Measurements from ENCODE around the gene GLYAT.

The GLYAT gene

DNA sequence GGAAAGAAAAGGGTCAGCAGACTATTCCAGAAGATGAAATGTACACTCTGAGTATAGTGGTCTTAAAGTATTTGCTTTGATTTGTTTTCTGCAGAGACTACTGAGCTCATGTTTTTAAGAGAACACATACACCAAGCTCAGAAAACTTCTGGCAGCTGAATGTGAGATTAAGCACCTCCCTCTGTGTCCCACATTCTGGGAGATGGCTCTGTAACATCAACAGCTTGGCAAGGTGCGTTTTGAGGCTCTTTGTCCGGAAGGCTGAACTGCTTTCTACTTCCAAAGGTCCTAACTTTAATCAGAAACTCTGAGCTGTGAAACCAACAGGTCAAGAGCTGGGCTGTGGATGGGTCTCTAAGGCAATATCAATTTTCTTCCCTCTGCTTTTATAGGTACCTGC, 36.4 kb upstream of the GLYAT start:
- H3K4me3 ChIP-seq (ENCODE audit: low read length): no peak overlapping the region
- TF ChIP-seq, protein P1, sequence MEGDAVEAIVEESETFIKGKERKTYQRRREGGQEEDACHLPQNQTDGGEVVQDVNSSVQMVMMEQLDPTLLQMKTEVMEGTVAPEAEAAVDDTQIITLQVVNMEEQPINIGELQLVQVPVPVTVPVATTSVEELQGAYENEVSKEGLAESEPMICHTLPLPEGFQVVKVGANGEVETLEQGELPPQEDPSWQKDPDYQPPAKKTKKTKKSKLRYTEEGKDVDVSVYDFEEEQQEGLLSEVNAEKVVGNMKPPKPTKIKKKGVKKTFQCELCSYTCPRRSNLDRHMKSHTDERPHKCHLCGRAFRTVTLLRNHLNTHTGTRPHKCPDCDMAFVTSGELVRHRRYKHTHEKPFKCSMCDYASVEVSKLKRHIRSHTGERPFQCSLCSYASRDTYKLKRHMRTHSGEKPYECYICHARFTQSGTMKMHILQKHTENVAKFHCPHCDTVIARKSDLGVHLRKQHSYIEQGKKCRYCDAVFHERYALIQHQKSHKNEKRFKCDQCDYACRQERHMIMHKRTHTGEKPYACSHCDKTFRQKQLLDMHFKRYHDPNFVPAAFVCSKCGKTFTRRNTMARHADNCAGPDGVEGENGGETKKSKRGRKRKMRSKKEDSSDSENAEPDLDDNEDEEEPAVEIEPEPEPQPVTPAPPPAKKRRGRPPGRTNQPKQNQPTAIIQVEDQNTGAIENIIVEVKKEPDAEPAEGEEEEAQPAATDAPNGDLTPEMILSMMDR (IDR thresholded peaks at IDR 0.05; ENCODE audit: insufficient read depth, low read depth, low read length, missing control alignments): no peak
- no peak for DNase-seq (ENCODE audit: low read depth)

DNA sequence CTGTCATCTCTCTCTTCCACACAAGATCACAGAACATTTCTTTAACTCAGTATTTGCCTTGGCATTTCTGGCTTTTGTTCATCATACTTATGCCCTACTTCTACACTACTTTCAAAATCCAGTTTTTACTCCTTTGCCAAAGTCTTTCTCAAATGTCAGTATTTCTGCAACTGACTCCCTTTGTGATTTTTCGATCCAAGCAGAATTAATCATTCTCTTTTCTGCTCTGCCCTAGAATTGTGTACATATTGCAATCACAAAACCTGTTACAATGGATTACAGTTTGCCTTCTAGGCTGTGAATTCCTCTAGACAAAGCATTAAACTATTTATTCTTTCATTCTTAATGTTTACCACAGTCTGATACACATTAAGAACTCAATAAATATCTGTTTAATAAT, 33.3 kb upstream of the GLYAT start:
- TF ChIP-seq, protein P1 (IDR thresholded peaks at IDR 0.05; ENCODE audit: insufficient read depth, low read depth, low read length, missing control alignments): no peak
- H3K4me3 ChIP-seq (ENCODE audit: low read length): no peak overlapping the region
- no peak for DNase-seq (ENCODE audit: low read depth)

DNA sequence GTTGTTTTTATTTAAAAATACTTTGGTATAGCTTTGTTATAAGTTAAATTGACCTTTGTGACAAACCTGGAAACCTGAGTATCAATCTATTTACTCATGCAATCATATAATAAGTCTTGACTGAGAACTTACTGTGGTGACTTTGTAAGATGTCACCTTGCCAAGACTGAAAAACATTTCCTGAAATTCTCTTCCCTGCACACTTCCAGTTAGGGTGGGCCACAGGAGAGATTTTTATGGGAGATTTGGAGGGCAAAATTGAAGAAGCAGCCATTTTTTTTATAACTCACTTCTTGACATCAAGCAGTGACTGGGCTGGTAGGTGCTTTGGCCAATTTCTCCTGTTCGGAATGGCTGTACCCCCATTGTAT, 31.4 kb upstream of the GLYAT start:
- H3K4me3 ChIP-seq (ENCODE audit: low read length): no peak overlapping the region
- TF ChIP-seq, protein P1 (IDR thresholded peaks at IDR 0.05; ENCODE audit: insufficient read depth, low read depth, low read length, missing control alignments): no peak
- DNase-seq (ENCODE audit: low read depth): no peak

DNA sequence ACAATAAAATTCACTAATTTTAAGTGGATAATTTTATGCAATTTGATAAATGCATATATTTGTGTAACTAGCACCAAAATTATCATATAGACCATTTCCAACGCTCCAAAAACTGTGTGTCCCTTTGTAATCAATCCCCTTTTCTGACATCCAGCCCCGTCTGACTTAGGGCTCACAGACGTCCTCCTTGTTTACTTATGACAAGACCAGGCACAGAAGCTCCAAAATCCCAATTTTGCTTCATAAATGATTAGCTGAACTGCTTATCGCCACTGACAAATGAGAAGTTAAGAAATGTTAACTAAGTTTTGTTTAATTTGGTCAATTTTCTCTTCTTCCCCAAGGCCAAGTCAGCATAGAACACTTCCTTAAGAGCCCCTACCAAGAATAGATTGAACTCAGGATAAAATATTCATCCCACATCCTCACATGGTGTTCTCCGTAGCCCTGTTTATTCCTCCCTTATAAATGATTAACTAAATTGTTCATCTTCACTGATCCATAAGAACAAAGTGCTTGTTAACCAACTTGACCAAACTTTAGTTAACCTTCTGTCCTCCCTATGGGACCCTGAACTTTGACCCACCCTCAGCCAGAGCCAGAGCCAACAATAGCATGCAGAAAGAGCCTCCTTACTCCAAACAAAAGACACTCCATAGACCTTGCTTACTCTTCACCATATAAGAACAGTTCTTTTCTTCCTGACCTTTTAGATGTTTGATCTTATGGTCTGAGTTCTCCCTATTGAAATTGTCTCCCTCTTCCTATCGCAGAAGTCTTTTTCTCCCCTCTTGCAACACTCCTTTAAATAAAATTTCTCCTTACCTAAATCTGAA, 30.8 kb upstream of the GLYAT start:
- no peak overlapping the region for H3K4me3 ChIP-seq (ENCODE audit: low read length)
- TF ChIP-seq, protein P1 (IDR thresholded peaks at IDR 0.05; ENCODE audit: insufficient read depth, low read depth, low read length, missing control alignments): no peak
- DNase-seq (ENCODE audit: low read depth): no peak

DNA sequence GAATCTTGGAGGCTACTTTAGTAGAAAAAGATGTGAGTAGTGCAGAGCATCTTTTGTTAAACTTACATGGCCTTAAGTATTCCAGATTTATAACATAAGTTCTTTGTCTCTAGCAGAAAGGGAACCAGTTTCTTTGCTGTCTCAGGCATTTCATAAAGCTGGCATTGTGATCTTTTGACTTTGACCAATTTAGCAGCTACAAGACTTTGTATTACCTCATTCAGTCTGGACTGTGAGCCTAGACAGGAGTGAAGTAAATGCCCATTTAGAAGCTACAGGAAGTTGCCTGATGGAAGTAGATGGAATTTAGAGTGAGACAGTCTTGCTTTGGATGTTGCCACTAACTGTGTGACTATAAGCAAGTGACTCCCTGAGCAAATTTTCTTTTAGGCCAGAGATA, 25.7 kb upstream of the GLYAT start:
- no peak for DNase-seq (ENCODE audit: low read depth)
- no peak overlapping the region for H3K4me3 ChIP-seq (ENCODE audit: low read length)
- TF ChIP-seq, protein P1 (IDR thresholded peaks at IDR 0.05; ENCODE audit: insufficient read depth, low read depth, low read length, missing control alignments): no peak

DNA sequence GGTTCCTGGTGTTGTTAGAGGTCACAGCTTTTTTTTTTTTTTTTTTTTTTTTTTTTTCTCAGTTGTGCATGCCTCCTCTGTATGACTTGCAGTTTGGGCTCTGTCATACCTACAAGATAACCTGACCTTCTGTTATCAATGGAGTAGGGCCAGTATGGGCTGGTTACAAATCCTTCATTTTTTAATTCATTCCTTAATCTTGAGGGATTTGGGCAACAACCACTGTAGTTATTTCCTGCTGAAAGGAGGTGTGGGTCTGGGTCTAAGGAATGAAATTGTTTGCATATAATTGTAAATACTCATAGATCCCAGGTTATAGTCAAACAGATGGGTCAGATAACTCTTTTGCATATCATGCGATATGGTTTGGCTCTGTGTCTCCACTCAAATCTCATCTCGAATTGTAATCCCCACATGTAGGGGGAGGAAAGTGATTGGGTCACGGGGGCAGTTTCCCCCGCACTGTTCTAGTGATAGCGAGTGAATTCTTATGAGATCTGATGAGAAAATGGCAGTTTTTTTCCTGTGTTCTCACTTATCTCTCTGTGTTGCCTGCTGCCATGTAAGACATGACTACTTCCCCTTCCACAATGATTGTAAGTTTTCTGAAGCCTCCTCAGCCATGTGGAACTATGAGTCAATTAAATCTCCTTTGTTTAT, 14.1 kb upstream of the GLYAT start:
- no peak for DNase-seq (ENCODE audit: low read depth)
- no peak overlapping the region for H3K4me3 ChIP-seq (ENCODE audit: low read length)
- TF ChIP-seq, protein P1 (IDR thresholded peaks at IDR 0.05; ENCODE audit: insufficient read depth, low read depth, low read length, missing control alignments): no peak

Measured in epithelial cell of esophagus (primary cell).